Activated T-helper 1 cell treated with anti-CD3 and anti-CD28 coated beads, Interleukin-12 subunit alpha, Interleukin-12 subunit beta, Interleukin-2, Interleukin-4 antibody, amounts not matched to agents 30 ng/mL and 10 ng/mL and 1 ng/mL, durations not matched to agents 14 hours and 24 hours and 36 hours (primary cell): ENCODE data around the gene CASP4. TPM values are rescaled to one million over a fixed set of nuclear protein-coding genes. Genes with fewer than 3 reads are reported as not detected.
A peak's percentile ranks its signal among the peaks of the same experiment; 100 is the strongest.

ENCODE experiments used
- DNase-seq: peaks from one replicate; pipeline ENCODE4 v3.0.0; 2021; ENCODE audit warnings: low spot score
- H3K27ac Mint-ChIP-seq: one replicate; pipeline ENCODE4 v1.8.0; 2021; ENCODE audit warnings: mild to moderate bottlenecking, mixed read lengths
- H3K27me3 Mint-ChIP-seq: one replicate; pipeline ENCODE4 v1.8.0; 2022; ENCODE audit warnings: mild to moderate bottlenecking, moderate library complexity, mixed read lengths; ENCODE audit not compliant: insufficient read depth
- H3K36me3 Mint-ChIP-seq: one replicate; pipeline ENCODE4 v1.8.0; 2021; ENCODE audit warnings: low read depth, mixed read lengths
- H3K4me1 Mint-ChIP-seq: one replicate; pipeline ENCODE4 v1.8.0; 2021; ENCODE audit warnings: low read depth, mixed read lengths
- H3K4me3 Mint-ChIP-seq: one replicate; pipeline ENCODE4 v1.8.0; 2021; ENCODE audit warnings: mild to moderate bottlenecking, moderate library complexity, mixed read lengths
- H3K9me3 Mint-ChIP-seq: one replicate; pipeline ENCODE4 v1.8.0; 2021; ENCODE audit warnings: mixed read lengths
- intact Hi-C: fragments of 100-400 bp; cut with micrococcal nuclease; formaldehyde crosslinking; loops from one replicate; pipeline ENCODE4 v1.15.1; 2024
- total RNA-seq: library from RNA; stranded (reverse); gene quantifications from 2 replicates; pipeline ENCODE4 v1.2.3, GENCODE V29; 2022

The CASP4 gene
- 32.9 and 34.0 TPM in 2 replicates for total RNA-seq

- Mint-ChIP-seq H3K27me3 (peaks cover 2% of the 10 kb centered on the region), H3K4me3 (peak within 1 kb of the TSS; percentile 87), H3K36me3 (peaks cover 19% of the 10 kb centered on the region)
These were observed at the start of gene CASP4 for GRCh38 chr11:104968355-104968855. CASP4 (minus strand) TSS chr11:104968574; CDS start chr11:104968525, 49 bp downstream.

GRCh38 chr11:105007463-105007862 lies 39.1 kb upstream of the CASP4 start:
- H3K4me1 Mint-ChIP-seq: no peaks in the 10 kb centered on the region
- no peaks in the 10 kb centered on the region for H3K9me3 Mint-ChIP-seq
- intact Hi-C loops: no loop called here
- H3K4me3 Mint-ChIP-seq: no peak overlapping the region
- no peak overlapping the region for H3K27ac Mint-ChIP-seq
- H3K36me3 Mint-ChIP-seq: no peaks in the 10 kb centered on the region
- DNase-seq: no peak
- no peaks in the 10 kb centered on the region for H3K27me3 Mint-ChIP-seq

More at GRCh38 chr11:104968355-104968855, at the start of gene CASP4:
- Mint-ChIP-seq H3K27ac (peak within 1 kb of the TSS; percentile 85), H3K4me1 (peaks cover 50% of the 10 kb centered on the region), H3K9me3 (peaks cover 22% of the 10 kb centered on the region)
- intact Hi-C loops: loop anchor here (2.0 to 5.0 kb wide), 4 partner anchors 52 to 262 kb away; no protein-coding TSS in a partner anchor
- DNase-seq: no peak

- intact Hi-C loops: no loop called here
- no peak for DNase-seq
- no peaks in the 10 kb centered on the region for H3K27me3 Mint-ChIP-seq
- H3K4me3 Mint-ChIP-seq: no peak overlapping the region
- no peaks in the 10 kb centered on the region for H3K9me3 Mint-ChIP-seq
- no peaks in the 10 kb centered on the region for H3K36me3 Mint-ChIP-seq
- H3K27ac Mint-ChIP-seq: no peak overlapping the region
- H3K4me1 Mint-ChIP-seq: peaks cover 6% of the 10 kb centered on the region
These were observed 37.1 kb upstream of the CASP4 start for GRCh38 chr11:105005451-105005845.

- no peak for DNase-seq
- Mint-ChIP-seq H3K4me1 (peaks cover 6% of the 10 kb centered on the region), H3K4me3 (no peak overlapping the region), H3K27ac (no peak overlapping the region), H3K9me3 (no peaks in the 10 kb centered on the region), H3K36me3 (no peaks in the 10 kb centered on the region), H3K27me3 (no peaks in the 10 kb centered on the region)
- intact Hi-C loops: no loop called here
These were observed 35.6 kb upstream of the CASP4 start for GRCh38 chr11:105004021-105004420.

GRCh38 chr11:105003151-105003550 lies 34.8 kb upstream of the CASP4 start:
- H3K4me1 Mint-ChIP-seq: peaks cover 6% of the 10 kb centered on the region
- H3K27me3 Mint-ChIP-seq: no peaks in the 10 kb centered on the region
- DNase-seq: no peak
- no peaks in the 10 kb centered on the region for H3K36me3 Mint-ChIP-seq
- H3K27ac Mint-ChIP-seq: no peak overlapping the region
- no peaks in the 10 kb centered on the region for H3K9me3 Mint-ChIP-seq
- no peak overlapping the region for H3K4me3 Mint-ChIP-seq
- intact Hi-C loops: no loop called here

- H3K4me1 Mint-ChIP-seq: peaks cover 6% of the 10 kb centered on the region
These were observed 32.4 kb upstream of the CASP4 start for GRCh38 chr11:105000797-105001196.

GRCh38 chr11:105000167-105000566 lies 31.8 kb upstream of the CASP4 start:
- Mint-ChIP-seq H3K27me3 (peaks cover 4% of the 10 kb centered on the region), H3K27ac (no peak overlapping the region), H3K4me3 (no peak overlapping the region), H3K4me1 (peaks cover 6% of the 10 kb centered on the region), H3K36me3 (no peaks in the 10 kb centered on the region), H3K9me3 (no peaks in the 10 kb centered on the region)
- intact Hi-C loops: loop anchor here (1.0 kb wide), 1 partner anchor 391 kb away; no protein-coding TSS in a partner anchor
- DNase-seq: no peak

More at GRCh38 chr11:105000797-105001196, 32.4 kb upstream of the CASP4 start:
- Mint-ChIP-seq H3K4me3 (no peak overlapping the region), H3K27ac (no peak overlapping the region), H3K27me3 (peaks cover 4% of the 10 kb centered on the region), H3K36me3 (no peaks in the 10 kb centered on the region), H3K9me3 (no peaks in the 10 kb centered on the region)
- peak; percentile 17 for DNase-seq
- intact Hi-C loops: loop anchor here (1.0 kb wide), 2 partner anchors 391 to 469 kb away; no protein-coding TSS in a partner anchor

GRCh38 chr11:104999721-105000120 lies 31.3 kb upstream of the CASP4 start:
- Mint-ChIP-seq H3K36me3 (no peaks in the 10 kb centered on the region), H3K4me1 (peaks cover 6% of the 10 kb centered on the region), H3K27ac (no peak overlapping the region), H3K27me3 (peaks cover 4% of the 10 kb centered on the region), H3K9me3 (no peaks in the 10 kb centered on the region), H3K4me3 (no peak overlapping the region)
- intact Hi-C loops: loop anchor here (1.0 kb wide), 1 partner anchor 390 kb away; no protein-coding TSS in a partner anchor
- no peak for DNase-seq

GRCh38 chr11:104997288-104997687 lies 28.9 kb upstream of the CASP4 start:
- no peak overlapping the region for H3K4me3 Mint-ChIP-seq
- H3K9me3 Mint-ChIP-seq: peaks cover 4% of the 10 kb centered on the region
- H3K4me1 Mint-ChIP-seq: peaks cover 6% of the 10 kb centered on the region
- H3K36me3 Mint-ChIP-seq: no peaks in the 10 kb centered on the region
- H3K27ac Mint-ChIP-seq: no peak overlapping the region
- intact Hi-C loops: no loop called here
- no peak for DNase-seq
- H3K27me3 Mint-ChIP-seq: peaks cover 4% of the 10 kb centered on the region

GRCh38 chr11:104995001-104995408 lies 26.6 kb upstream of the CASP4 start:
- no peak overlapping the region for H3K4me3 Mint-ChIP-seq
- no peaks in the 10 kb centered on the region for H3K36me3 Mint-ChIP-seq
- no peak for DNase-seq
- H3K9me3 Mint-ChIP-seq: peaks cover 4% of the 10 kb centered on the region
- peaks cover 4% of the 10 kb centered on the region for H3K27me3 Mint-ChIP-seq
- intact Hi-C loops: no loop called here
- H3K27ac Mint-ChIP-seq: no peak overlapping the region
- no peaks in the 10 kb centered on the region for H3K4me1 Mint-ChIP-seq

- intact Hi-C loops: no loop called here
These were observed 24.4 kb upstream of the CASP4 start for GRCh38 chr11:104992781-104993180.

GRCh38 chr11:104991994-104992393 lies 23.6 kb upstream of the CASP4 start:
- Mint-ChIP-seq H3K27me3 (peaks cover 10% of the 10 kb centered on the region), H3K9me3 (peaks cover 17% of the 10 kb centered on the region), H3K36me3 (no peaks in the 10 kb centered on the region), H3K27ac (no peak overlapping the region), H3K4me3 (no peak overlapping the region), H3K4me1 (no peaks in the 10 kb centered on the region)
- no peak for DNase-seq
- intact Hi-C loops: no loop called here

More at GRCh38 chr11:104992781-104993180, 24.4 kb upstream of the CASP4 start:
- Mint-ChIP-seq H3K27me3 (peaks cover 10% of the 10 kb centered on the region), H3K9me3 (peaks cover 10% of the 10 kb centered on the region), H3K4me1 (no peaks in the 10 kb centered on the region), H3K27ac (no peak overlapping the region), H3K36me3 (no peaks in the 10 kb centered on the region), H3K4me3 (no peak overlapping the region)
- no peak for DNase-seq

GRCh38 chr11:104984808-104985207 lies 16.4 kb upstream of the CASP4 start:
- H3K27me3 Mint-ChIP-seq: peaks cover 6% of the 10 kb centered on the region
- H3K27ac Mint-ChIP-seq: no peak overlapping the region
- intact Hi-C loops: no loop called here
- H3K4me3 Mint-ChIP-seq: no peak overlapping the region
- DNase-seq: no peak
- H3K36me3 Mint-ChIP-seq: no peaks in the 10 kb centered on the region
- H3K9me3 Mint-ChIP-seq: peaks cover 18% of the 10 kb centered on the region
- H3K4me1 Mint-ChIP-seq: no peaks in the 10 kb centered on the region

- intact Hi-C loops: no loop called here
- H3K36me3 Mint-ChIP-seq: no peaks in the 10 kb centered on the region
- no peaks in the 10 kb centered on the region for H3K4me1 Mint-ChIP-seq
- H3K27me3 Mint-ChIP-seq: no peaks in the 10 kb centered on the region
- no peak for DNase-seq
- H3K27ac Mint-ChIP-seq: no peak overlapping the region
- H3K9me3 Mint-ChIP-seq: peaks cover 4% of the 10 kb centered on the region
- H3K4me3 Mint-ChIP-seq: no peak overlapping the region
These were observed 11.5 kb upstream of the CASP4 start for GRCh38 chr11:104979839-104980238.
